Dendritic cell treated with granulocyte-macrophage colony-stimulating factor and Interleukin-4, amounts not matched to agents 40 ng/mL and 50 ng/mL, for 4 days (primary cell): Measurements from ENCODE around the gene OBP2B.
"Not testable (repeated sequence)": the region's sequence is repeated elsewhere in the genome, so short reads cannot be mapped to it uniquely, and the experiment has no call there.

Experiments used
- H3K27ac Mint-ChIP-seq: one replicate; pipeline ENCODE4 v1.8.0; 2022; ENCODE audit warnings: mild to moderate bottlenecking, mixed read lengths
- H3K27me3 Mint-ChIP-seq: one replicate; pipeline ENCODE4 v1.8.0; 2022; ENCODE audit warnings: mild to moderate bottlenecking, mixed read lengths
- H3K36me3 Mint-ChIP-seq: one replicate; pipeline ENCODE4 v1.8.0; 2022; ENCODE audit warnings: low read depth, mixed read lengths
- H3K4me1 Mint-ChIP-seq: one replicate; pipeline ENCODE4 v1.8.0; 2022; ENCODE audit warnings: low read depth, mixed read lengths
- H3K4me3 Mint-ChIP-seq: one replicate; pipeline ENCODE4 v1.8.0; 2022; ENCODE audit warnings: mild to moderate bottlenecking, moderate library complexity, mixed read lengths
- H3K9me3 Mint-ChIP-seq: one replicate; pipeline ENCODE4 v1.8.0; 2022; ENCODE audit warnings: mixed read lengths
- intact Hi-C: fragments of 100-400 bp; cut with micrococcal nuclease; formaldehyde crosslinking; loops from one replicate; pipeline ENCODE4 v1.15.0; 2022

OBP2B gene

GRCh38 chr9:133233681-133234432 lies 24.8 kb upstream of the OBP2B start:
- peaks cover 17% of the 10 kb centered on the region for H3K27me3 Mint-ChIP-seq
- intact Hi-C loops, result no loop called here
- H3K4me1 Mint-ChIP-seq, result peaks cover 7% of the 10 kb centered on the region
- H3K27ac Mint-ChIP-seq, result no peak overlapping the region
- no peaks in the 10 kb centered on the region for H3K36me3 Mint-ChIP-seq
- H3K4me3 Mint-ChIP-seq, result no peak overlapping the region
- H3K9me3 Mint-ChIP-seq, result no peaks in the 10 kb centered on the region

- intact Hi-C loops, H3K4me1 Mint-ChIP-seq, H3K9me3 Mint-ChIP-seq, H3K36me3 Mint-ChIP-seq, H3K27ac Mint-ChIP-seq, H3K27me3 Mint-ChIP-seq, H3K4me3 Mint-ChIP-seq: not testable (repeated sequence)
Measured at GRCh38 chr9:133231934-133232568, 23.0 kb upstream of the OBP2B start.

GRCh38 chr9:133230514-133230913 lies 21.5 kb upstream of the OBP2B start:
- H3K4me1 Mint-ChIP-seq, H3K27me3 Mint-ChIP-seq, H3K4me3 Mint-ChIP-seq, H3K36me3 Mint-ChIP-seq, H3K27ac Mint-ChIP-seq, H3K9me3 Mint-ChIP-seq, intact Hi-C loops: not testable (repeated sequence)

GRCh38 chr9:133230093-133230492 lies 21.0 kb upstream of the OBP2B start:
- Mint-ChIP-seq H3K4me3 (no peak overlapping the region), H3K4me1 (no peaks in the 10 kb centered on the region), H3K36me3 (no peaks in the 10 kb centered on the region), H3K9me3 (no peaks in the 10 kb centered on the region), H3K27ac (no peak overlapping the region), H3K27me3 (peaks cover 1% of the 10 kb centered on the region)
- intact Hi-C loops, result no loop called here

- H3K36me3 Mint-ChIP-seq, H3K27me3 Mint-ChIP-seq, H3K9me3 Mint-ChIP-seq, intact Hi-C loops, H3K27ac Mint-ChIP-seq, H3K4me1 Mint-ChIP-seq, H3K4me3 Mint-ChIP-seq: not testable (repeated sequence)
Measured at GRCh38 chr9:133228474-133229193, 19.6 kb upstream of the OBP2B start.

- H3K27ac Mint-ChIP-seq, H3K27me3 Mint-ChIP-seq, H3K9me3 Mint-ChIP-seq, H3K36me3 Mint-ChIP-seq, intact Hi-C loops, H3K4me1 Mint-ChIP-seq, H3K4me3 Mint-ChIP-seq: not testable (repeated sequence)
Measured at GRCh38 chr9:133227996-133228395, 18.9 kb upstream of the OBP2B start.

- Mint-ChIP-seq H3K27me3 (peaks cover 10% of the 10 kb centered on the region), H3K9me3 (no peaks in the 10 kb centered on the region), H3K36me3 (no peaks in the 10 kb centered on the region), H3K4me1 (no peaks in the 10 kb centered on the region), H3K27ac (no peak overlapping the region), H3K4me3 (no peak overlapping the region)
- intact Hi-C loops, result no loop called here
Measured at GRCh38 chr9:133227242-133227860, 18.3 kb upstream of the OBP2B start.

- Mint-ChIP-seq H3K9me3 (no peaks in the 10 kb centered on the region), H3K4me1 (no peaks in the 10 kb centered on the region), H3K4me3 (no peak overlapping the region), H3K27ac (no peak overlapping the region), H3K36me3 (no peaks in the 10 kb centered on the region), H3K27me3 (peaks cover 10% of the 10 kb centered on the region)
- intact Hi-C loops, result no loop called here
Measured at GRCh38 chr9:133226219-133227171, 17.4 kb upstream of the OBP2B start.

- Mint-ChIP-seq H3K4me1 (no peaks in the 10 kb centered on the region), H3K9me3 (no peaks in the 10 kb centered on the region), H3K27ac (no peak overlapping the region), H3K4me3 (no peak overlapping the region), H3K36me3 (no peaks in the 10 kb centered on the region), H3K27me3 (peaks cover 13% of the 10 kb centered on the region)
- intact Hi-C loops, result no loop called here
Measured at GRCh38 chr9:133225171-133226011, 16.3 kb upstream of the OBP2B start.

- no peaks in the 10 kb centered on the region for H3K9me3 Mint-ChIP-seq
Measured at GRCh38 chr9:133224762-133225161, 15.7 kb upstream of the OBP2B start.

GRCh38 chr9:133223159-133223756 lies 14.2 kb upstream of the OBP2B start:
- intact Hi-C loops, H3K4me1 Mint-ChIP-seq, H3K4me3 Mint-ChIP-seq, H3K36me3 Mint-ChIP-seq, H3K9me3 Mint-ChIP-seq, H3K27ac Mint-ChIP-seq: not testable (repeated sequence)
- peaks cover 13% of the 10 kb centered on the region for H3K27me3 Mint-ChIP-seq

More at GRCh38 chr9:133224762-133225161, 15.7 kb upstream of the OBP2B start:
- Mint-ChIP-seq H3K27ac (no peak overlapping the region), H3K4me1 (no peaks in the 10 kb centered on the region), H3K36me3 (no peaks in the 10 kb centered on the region), H3K4me3 (no peak overlapping the region), H3K27me3 (peaks cover 13% of the 10 kb centered on the region)
- intact Hi-C loops, result no loop called here

- H3K36me3 Mint-ChIP-seq, H3K27ac Mint-ChIP-seq, H3K4me1 Mint-ChIP-seq, H3K9me3 Mint-ChIP-seq, H3K4me3 Mint-ChIP-seq, intact Hi-C loops: not testable (repeated sequence)
- H3K27me3 Mint-ChIP-seq, result peaks cover 21% of the 10 kb centered on the region
Measured at GRCh38 chr9:133221994-133222393, 12.9 kb upstream of the OBP2B start.
